HEK293 (cell line): ENCODE results near the gene IL16.

Experiments
- CTCF ChIA-PET: fragments of 350-600 bp; formaldehyde crosslinking; extraction: SDS; loops from one replicate; lab custom pipeline; 2021; ENCODE audit warnings: antibody characterized with exemption; lab: Yijun Ruan, JAX
- POLR2A ChIA-PET: fragments of 300-600 bp; formaldehyde crosslinking; extraction: SDS; loops from one replicate; lab custom pipeline; 2020; ENCODE audit warnings: antibody characterized with exemption, inconsistent platforms; lab: Yijun Ruan, JAX
- H3K27ac ChIP-seq: fragments of 200-500 bp; sonication (Bioruptor generic); 2 replicates; pipeline ENCODE4 v1.5.1; 2014; ENCODE audit warnings: low read depth, low read length, control low read depth, inconsistent platforms; ENCODE audit errors: extremely low read depth
- H3K36me3 ChIP-seq, 2 experiments: fragments of 200-500 bp in 1 of 2; sonication (Bioruptor generic) in 1 of 2; 1 replicate in 1 of 2; 2 replicates in 1 of 2; pipeline ENCODE4 v1.5.1; 2014 to 2017; ENCODE audit warnings: inconsistent platforms in 2 of 2, low read length in 2 of 2; ENCODE audit not compliant: control insufficient read depth in 2 of 2, insufficient read depth in 1 of 2
- H3K4me1 ChIP-seq: fragments of 200-500 bp; sonication (Bioruptor generic); 2 replicates; pipeline ENCODE4 v1.5.1; 2014; ENCODE audit warnings: mild to moderate bottlenecking, low read length, inconsistent platforms; ENCODE audit not compliant: control insufficient read depth, insufficient read depth
- H3K4me3 ChIP-seq: 2 replicates; pipeline ENCODE4 v1.5.1; 2011; ENCODE audit warnings: low read depth, mild to moderate bottlenecking, control low read depth, low read length, moderate library complexity
- H3K9me3 ChIP-seq: fragments of 200-500 bp; sonication (Bioruptor generic); 2 replicates; pipeline ENCODE4 v1.5.1; 2014; ENCODE audit warnings: low read depth, low read length, inconsistent platforms; ENCODE audit not compliant: control insufficient read depth, insufficient read depth
- KLF10 ChIP-seq: fragments of 450-650 bp; IDR thresholded peaks from 2 replicates; pipeline ENCODE4 v1.5.1; 2018; ENCODE audit warnings: missing biosample characterization, mild to moderate bottlenecking, missing genetic modification characterization
- KLF17 ChIP-seq: fragments of 450-650 bp; formaldehyde crosslinking; IDR thresholded peaks from 2 replicates; pipeline ENCODE4 v1.5.1; 2016; ENCODE audit warnings: missing biosample characterization, missing genetic modification characterization
- KLF9 ChIP-seq: fragments of 450-650 bp; formaldehyde crosslinking; IDR thresholded peaks from 2 replicates; pipeline ENCODE4 v1.5.1; 2016; ENCODE audit warnings: missing biosample characterization, missing genetic modification characterization, low read depth
- SETDB1 ChIP-seq: IDR thresholded peaks from one replicate; pipeline ENCODE4 v1.6.1; 2017; ENCODE audit warnings: mild to moderate bottlenecking, low read length, moderate library complexity, mixed read lengths; ENCODE audit not compliant: insufficient read length
- ZBTB11 ChIP-seq: fragments of 450-650 bp; formaldehyde crosslinking; conservative IDR thresholded peaks from 2 replicates; pipeline ENCODE4 v1.5.1; 2016; ENCODE audit warnings: low read depth, missing biosample characterization, missing genetic modification characterization
- ZNF121 ChIP-seq: fragments of 450-650 bp; formaldehyde crosslinking; IDR thresholded peaks from 2 replicates; pipeline ENCODE4 v1.5.1; 2016; ENCODE audit warnings: missing biosample characterization, missing genetic modification characterization
- ZNF148 ChIP-seq: fragments of 450-650 bp; formaldehyde crosslinking; IDR thresholded peaks from 2 replicates; pipeline ENCODE4 v1.5.0; 2017; ENCODE audit warnings: missing biosample characterization, missing genetic modification characterization, borderline replicate concordance
- ZNF155 ChIP-seq: fragments of 450-650 bp; formaldehyde crosslinking; IDR thresholded peaks from 2 replicates; pipeline ENCODE4 v1.5.1; 2016; ENCODE audit warnings: missing biosample characterization, missing genetic modification characterization
- ZNF16 ChIP-seq: fragments of 450-650 bp; formaldehyde crosslinking; IDR thresholded peaks from 2 replicates; pipeline ENCODE4 v1.5.1; 2016; ENCODE audit warnings: low read depth, missing biosample characterization, missing genetic modification characterization
- ZNF169 ChIP-seq: fragments of 450-650 bp; formaldehyde crosslinking; IDR thresholded peaks from 2 replicates; pipeline ENCODE4 v1.5.1; 2016; ENCODE audit warnings: missing biosample characterization, missing genetic modification characterization
- ZNF24 ChIP-seq: fragments of 450-650 bp; formaldehyde crosslinking; IDR thresholded peaks from 2 replicates; pipeline ENCODE4 v1.5.1; 2016; ENCODE audit warnings: missing biosample characterization, missing genetic modification characterization
- ZNF501 ChIP-seq: fragments of 450-650 bp; formaldehyde crosslinking; IDR thresholded peaks from 2 replicates; pipeline ENCODE4 v1.5.1; 2016; ENCODE audit warnings: missing biosample characterization, missing genetic modification characterization
- ZNF514 ChIP-seq: fragments of 450-650 bp; formaldehyde crosslinking; IDR thresholded peaks from 2 replicates; pipeline ENCODE4 v1.5.1; 2016; ENCODE audit warnings: missing biosample characterization, missing genetic modification characterization
- ZNF600 ChIP-seq: fragments of 450-650 bp; formaldehyde crosslinking; IDR thresholded peaks from 2 replicates; pipeline ENCODE4 v1.5.1; 2016; ENCODE audit warnings: missing biosample characterization, missing genetic modification characterization
- ZNF664 ChIP-seq: fragments of 450-650 bp; formaldehyde crosslinking; IDR thresholded peaks from 2 replicates; pipeline ENCODE4 v1.5.1; 2016; ENCODE audit warnings: missing biosample characterization, missing genetic modification characterization
- ZNF791 ChIP-seq: fragments of 450-650 bp; formaldehyde crosslinking; IDR thresholded peaks from 2 replicates; pipeline ENCODE4 v1.5.1; 2016; ENCODE audit warnings: missing biosample characterization, missing genetic modification characterization
- ZNF792 ChIP-seq: fragments of 450-650 bp; formaldehyde crosslinking; IDR thresholded peaks from 2 replicates; pipeline ENCODE4 v1.5.1; 2016; ENCODE audit warnings: missing biosample characterization, missing genetic modification characterization

IL16 gene

DNA sequence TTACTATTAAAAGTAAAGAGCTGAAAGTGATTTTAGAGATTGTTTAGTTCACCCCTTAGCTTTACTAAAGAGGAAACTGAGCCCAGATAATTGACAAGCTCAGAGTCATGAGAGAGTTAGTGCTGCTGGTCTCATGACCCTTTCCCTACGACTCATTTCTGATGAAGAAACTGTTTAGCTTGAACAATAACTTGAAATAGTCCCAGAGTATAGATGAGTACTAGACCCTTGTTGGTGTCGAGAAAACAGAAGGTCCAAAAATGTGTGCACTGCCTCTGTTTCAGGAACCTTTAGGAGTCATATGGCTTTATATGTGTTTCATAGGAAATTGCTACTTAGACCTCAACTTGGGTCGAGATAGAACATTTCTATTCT lies 58.2 kb downstream of the IL16 start:
- Histone ChIP-seq H3K27ac (no peak overlapping the region), H3K9me3 (no peaks in the 10 kb centered on the region), H3K4me1 (no peaks in the 10 kb centered on the region), H3K36me3 (no peaks in the 10 kb centered on the region), H3K4me3 (no peak overlapping the region)
- TF ChIP-seq ZNF121 (tag by site-specific recombination) (no peak), ZNF148 (tag by site-specific recombination) (no peak)
- ChIA-PET POLR2A (no interaction called here), CTCF (interaction anchor here (0.6 to 4.5 kb wide), 7 partner anchors 12 to 148 kb away, joined by 3 to 52 read pairs (median 4); no protein-coding TSS in a partner anchor)

DNA sequence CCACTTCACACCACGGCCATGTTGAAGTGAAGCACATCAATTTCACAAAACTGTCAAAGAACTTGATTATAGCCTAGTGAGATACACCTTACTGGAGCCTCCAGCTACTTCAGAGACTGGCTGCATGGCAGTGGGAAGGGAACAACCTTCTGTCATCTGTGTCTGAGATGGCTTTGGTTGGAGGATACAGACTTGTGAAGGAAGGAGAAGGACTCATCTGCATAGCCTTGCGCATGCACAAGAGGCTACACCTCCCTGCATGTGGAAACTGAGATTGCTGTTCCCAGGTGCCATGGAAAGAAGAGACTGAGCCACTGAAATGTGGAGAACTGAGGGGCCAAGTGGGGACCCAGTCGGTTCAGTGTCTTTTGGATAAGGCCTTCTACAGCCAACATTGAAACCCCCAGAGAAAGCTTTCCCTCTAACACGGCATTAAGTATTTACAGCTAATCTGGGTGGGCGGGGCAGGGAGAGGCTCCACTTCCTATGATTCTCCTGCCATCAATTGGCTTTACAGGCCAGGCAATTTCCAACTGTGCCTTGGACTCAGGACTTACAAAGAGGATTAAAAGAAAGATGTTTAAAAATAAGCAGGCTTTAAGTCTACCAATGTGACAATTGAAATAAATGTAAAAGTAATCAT lies 58.8 kb downstream of the IL16 start:
- ChIA-PET CTCF (interaction anchor here (0.6 to 4.5 kb wide), 6 partner anchors 12 to 148 kb away, joined by 3 to 52 read pairs (median 4); no protein-coding TSS in a partner anchor), POLR2A (no interaction called here)
- H3K4me1 ChIP-seq = no peaks in the 10 kb centered on the region
- TF ChIP-seq SETDB1 (no peak), KLF9 (tag by site-specific recombination) (no peak), ZNF169 (tag by site-specific recombination) (no peak), ZNF791 (no peak), ZNF24 (tag by site-specific recombination) (no peak), ZNF664 (tag by site-specific recombination) (no peak), KLF10 (tag by site-specific recombination) (no peak), KLF17 (tag by site-specific recombination) (no peak), ZNF501 (tag by site-specific recombination) (no peak), ZNF600 (tag by site-specific recombination) (no peak), ZNF514 (no peak), ZNF792 (tag by site-specific recombination) (no peak), ZNF155 (tag by site-specific recombination) (no peak), ZBTB11 (tag by site-specific recombination) (no peak), ZNF16 (tag by site-specific recombination) (no peak)
- H3K36me3 ChIP-seq = no peaks in the 10 kb centered on the region
- H3K4me3 ChIP-seq = no peak overlapping the region
- no peak overlapping the region for H3K27ac ChIP-seq
- H3K9me3 ChIP-seq = no peaks in the 10 kb centered on the region
